Stimulated activated naive CD4-positive, alpha-beta T cell treated with Interleukin-2 at 50 U/mL for 16 hours (primary cell): ENCODE measurements around the gene SGCD.

Experiments
- DNase-seq: peaks from one replicate; lab custom pipeline; 2025; lab: John Stamatoyannopoulos, UW

The SGCD gene

GRCh38 chr5:156361436-156362109, 34.6 kb downstream of the SGCD start:
- DNase-seq = no peak

DNA sequence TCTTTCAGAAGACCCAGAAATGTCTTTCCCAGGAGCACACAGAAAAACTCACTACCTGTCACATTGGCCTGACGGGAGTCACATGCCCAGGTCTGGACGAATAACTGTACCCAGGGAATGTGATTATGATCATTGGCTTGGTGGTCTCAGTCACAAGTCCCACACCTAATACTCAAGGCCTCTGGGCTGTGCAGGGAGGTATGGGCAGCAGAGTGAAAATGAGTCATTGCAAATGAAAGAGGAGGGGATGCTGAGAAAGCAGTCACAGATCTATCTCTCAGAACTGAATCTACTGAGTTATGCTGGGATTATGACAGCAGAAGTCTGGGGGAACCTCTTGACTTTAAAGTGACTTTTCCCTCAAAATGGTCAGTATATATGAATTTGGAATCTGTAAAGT, 36.9 kb downstream of the SGCD start:
- no peak for DNase-seq

- DNase-seq = no peak
Measured at GRCh38 chr5:156366521-156366920, 39.6 kb downstream of the SGCD start.

DNA sequence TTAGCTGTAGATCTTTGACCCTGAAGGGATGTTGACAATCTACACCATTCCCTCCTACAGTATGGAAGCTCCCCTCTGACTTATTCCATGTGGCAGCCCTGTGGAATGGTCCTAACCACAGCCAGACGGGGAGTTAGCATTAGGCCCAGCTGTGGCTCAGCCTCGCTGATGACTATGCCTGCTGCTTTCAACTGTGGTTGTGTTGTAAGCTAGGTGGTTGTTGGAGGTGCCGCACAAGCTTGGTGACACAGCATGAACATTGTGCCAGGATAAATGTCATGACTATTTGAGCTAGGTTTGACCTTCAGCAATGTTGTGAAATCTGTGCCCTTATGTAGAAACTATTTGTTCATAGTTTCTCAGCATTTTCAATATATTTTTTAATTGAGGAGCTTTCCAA, 40.6 kb downstream of the SGCD start:
- DNase-seq = no peak

DNA sequence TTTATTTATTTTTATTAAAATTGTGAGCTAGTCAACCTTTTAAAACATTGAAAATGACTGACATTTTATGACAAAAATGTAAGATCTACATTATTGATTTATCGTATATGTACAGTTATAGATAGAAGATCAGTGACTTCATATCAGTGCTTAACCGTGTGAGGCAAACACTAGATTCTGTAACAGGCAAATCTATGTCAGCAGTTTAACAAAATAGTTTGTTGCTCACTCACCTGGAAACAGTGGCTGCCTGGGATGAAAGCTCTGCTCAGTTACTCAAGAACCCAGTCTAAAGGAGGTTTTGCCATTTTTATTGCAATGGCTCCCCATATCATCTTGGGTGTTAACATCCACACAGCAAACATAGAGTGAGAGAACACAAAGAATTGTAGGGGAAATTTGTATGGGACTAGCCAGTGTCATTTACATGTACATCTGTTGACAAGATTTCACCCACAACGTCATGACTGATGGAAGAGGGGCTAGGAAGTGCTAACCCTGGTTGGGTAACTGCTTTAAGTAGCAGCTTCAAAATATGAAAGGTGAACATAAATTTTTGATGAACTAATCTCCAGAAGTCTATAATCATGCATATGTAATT, 49.0 kb downstream of the SGCD start:
- DNase-seq = no peak

DNA sequence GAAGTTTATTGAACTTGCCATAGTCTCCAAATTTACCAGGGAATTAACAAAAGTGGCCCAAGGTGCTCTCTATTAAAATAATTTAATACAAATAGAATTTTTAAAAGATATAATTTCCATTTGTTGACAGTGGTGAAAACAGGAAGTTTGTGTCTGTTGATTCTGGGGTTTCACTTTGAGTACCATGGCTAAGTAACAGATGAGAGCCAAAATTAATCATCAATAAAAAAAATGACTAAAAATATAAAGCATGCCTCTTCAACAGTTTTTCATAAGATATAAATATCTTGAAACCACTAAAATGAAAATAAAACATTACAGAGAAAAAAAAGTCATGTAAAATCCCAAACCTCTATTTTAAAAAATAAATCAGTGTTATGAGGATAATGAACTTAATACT, 49.8 kb downstream of the SGCD start:
- no peak for DNase-seq

GRCh38 chr5:156378159-156378558, 51.2 kb downstream of the SGCD start:
- DNase-seq = no peak

DNA sequence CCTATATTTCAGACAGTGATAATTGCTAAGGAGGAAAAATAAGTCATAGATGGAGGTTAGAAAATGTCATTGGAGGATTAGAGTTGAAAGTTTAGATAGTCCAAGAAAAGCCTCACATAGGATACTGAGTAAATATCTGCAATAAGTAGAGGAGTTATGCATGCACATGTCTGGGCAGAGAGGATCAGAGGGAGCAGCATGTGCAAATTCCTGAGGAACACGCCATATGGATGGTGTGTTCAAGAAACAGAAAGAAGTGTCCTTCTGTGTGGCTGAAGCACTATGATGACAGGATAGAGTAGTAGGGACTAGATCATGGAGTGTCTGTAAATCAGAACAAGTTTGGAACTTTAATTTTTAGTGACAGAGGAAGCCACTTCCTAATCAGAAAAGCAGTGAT, 52.2 kb downstream of the SGCD start:
- no peak for DNase-seq

DNA sequence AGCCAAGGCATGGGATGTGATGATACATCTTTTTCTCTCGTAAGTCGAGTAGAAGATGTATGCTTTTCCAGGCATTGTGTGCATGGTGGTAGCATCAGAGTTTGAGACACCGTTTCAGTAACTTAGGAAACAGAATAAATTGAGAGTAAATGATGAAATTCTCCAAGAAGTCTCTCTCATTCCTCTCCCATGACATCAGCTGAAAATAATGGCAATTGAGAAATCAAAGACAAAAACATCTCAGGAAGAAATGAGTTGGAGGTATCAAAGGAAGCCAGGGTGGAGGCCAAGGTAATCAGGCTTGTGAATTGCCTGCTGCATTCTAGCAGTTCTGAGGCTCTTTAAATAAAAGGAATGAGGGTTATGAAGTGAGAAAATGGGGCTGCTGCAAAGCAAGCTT, 53.9 kb downstream of the SGCD start:
- DNase-seq = no peak

DNA sequence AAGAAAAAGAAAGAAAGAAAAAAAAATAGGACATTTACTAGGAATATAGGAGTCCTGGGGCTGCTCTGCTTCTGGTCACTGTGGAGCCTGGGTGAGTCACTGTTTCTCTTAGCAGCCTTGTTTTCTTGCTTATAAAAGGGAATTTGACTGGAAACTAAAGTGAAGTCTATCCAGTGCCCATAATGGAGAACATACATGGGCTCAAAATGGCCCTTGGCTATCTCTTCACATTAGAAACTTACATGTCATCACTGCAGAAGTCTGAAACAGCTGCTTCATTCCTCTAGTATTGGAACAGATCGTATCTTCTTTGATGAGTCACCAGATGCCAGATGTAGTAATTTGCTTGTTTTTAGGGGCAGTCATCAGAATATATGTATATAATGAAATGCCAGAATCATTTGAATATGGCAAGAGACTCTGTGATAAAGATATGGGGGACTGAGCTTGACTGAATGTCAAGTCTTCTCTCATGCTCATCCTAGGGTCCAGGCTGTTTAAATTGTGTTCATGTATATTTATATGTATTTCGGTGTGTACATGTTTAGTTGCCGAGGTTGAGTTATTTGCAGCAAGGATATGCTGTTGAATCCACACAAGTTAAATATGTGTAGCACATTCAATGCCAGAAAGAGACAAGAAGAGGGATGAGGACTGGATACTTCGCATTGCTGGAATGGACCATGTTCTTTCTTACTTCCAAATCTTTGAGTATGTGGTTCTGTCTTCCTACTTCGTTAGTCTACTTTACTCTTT, 56.7 kb downstream of the SGCD start:
- DNase-seq = no peak

DNA sequence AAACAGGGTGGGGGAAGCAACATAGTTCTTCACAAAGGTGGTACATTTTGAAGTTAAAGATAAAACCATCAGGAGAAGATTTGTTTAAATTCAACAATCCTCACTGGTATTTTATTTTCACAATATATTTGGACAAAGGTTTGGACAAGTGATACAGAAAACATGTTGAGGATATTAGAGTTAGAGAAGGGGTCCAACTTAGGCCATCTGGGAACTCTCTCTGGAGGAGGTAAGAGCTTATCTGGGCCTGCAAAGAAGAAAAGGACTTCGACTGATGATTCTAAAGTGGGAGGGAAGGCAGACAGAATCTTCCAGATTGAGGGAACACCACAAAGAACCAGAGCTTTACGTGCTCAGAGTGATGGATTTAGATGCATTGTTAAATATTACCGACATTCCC, 58.5 kb downstream of the SGCD start:
- DNase-seq = no peak

GRCh38 chr5:156386976-156387375, 60.0 kb downstream of the SGCD start:
- no peak for DNase-seq

DNA sequence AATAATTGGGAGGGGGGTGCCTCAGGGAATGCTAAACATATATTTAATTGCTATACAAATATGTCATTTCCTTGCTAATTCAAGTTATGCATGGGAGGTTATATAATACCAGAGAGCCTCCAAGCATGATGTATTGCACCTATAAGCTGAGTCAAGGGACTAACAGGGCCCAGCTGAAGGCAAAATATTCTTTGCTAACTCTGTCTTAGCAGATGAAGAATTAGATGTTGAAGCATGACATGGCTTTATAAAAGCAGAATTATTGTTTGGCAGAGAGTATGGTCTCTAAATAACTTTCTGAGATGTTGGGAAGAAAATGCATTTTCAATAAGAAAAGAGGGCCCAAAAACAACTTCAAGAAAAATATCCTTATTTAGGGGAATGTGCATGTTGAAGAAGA, 60.4 kb downstream of the SGCD start:
- DNase-seq = no peak

DNA sequence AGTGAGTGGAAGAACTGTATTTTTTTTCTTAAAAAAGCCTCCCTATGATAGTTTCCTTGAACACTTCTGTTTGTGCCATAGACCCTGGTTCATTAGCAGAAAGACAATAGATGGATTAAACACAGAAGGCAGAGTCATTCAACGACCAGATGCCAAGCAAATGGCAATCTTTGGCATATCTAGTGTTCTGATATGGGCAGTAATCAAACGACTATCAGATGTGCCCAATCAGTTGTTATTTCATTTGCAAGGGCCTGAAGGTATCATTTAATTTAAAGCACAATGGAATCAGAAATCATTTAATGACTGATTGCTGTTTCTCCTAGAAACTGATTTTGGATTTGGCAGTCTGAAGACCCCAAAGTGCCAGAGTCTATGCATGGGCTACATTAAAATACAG, 61.3 kb downstream of the SGCD start:
- DNase-seq = no peak

GRCh38 chr5:156391139-156391538, 64.2 kb downstream of the SGCD start:
- no peak for DNase-seq

- DNase-seq = no peak
Measured at GRCh38 chr5:156393980-156394379, 67.0 kb downstream of the SGCD start.

GRCh38 chr5:156394642-156395305, 67.8 kb downstream of the SGCD start:
- DNase-seq = no peak

- no peak for DNase-seq
Measured at GRCh38 chr5:156395306-156395675, 68.3 kb downstream of the SGCD start.

DNA sequence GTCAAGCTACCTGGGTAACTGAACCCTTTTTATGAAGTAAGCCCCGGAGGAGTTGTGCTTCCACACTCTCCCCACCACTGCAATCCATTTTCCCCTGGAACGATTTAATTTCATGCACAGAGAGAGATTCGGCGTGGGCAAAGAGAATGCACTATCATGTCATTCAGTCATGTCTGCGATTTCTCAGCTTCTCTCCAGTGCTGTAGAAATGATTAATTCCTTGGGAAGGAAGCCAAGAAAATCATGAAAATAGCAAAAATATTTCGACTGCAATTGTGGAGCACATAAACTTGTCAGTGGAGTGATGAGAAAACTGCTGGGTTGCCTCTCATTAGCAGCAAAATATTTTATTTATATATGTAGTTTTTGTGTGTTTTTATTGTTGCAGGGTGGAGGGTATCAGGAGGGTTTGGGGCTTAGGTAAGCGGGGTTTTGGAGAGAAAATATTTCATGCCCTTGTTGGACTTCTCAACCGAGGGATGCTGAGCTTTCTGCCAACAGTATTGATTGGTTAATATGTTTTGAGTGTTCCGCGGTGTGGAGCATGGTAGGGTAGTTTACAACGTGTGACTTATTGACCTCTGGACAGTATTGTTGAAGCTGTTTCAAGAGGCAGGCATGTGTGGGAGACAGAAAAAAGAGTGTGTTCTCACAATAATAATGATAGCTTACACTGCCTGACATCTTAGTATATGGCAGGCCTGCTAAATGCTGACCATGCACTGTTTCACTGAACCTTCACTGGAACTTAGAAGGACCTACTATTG, 69.3 kb downstream of the SGCD start:
- DNase-seq = no peak

GRCh38 chr5:156396830-156397081, 69.8 kb downstream of the SGCD start:
- no peak for DNase-seq

GRCh38 chr5:156399323-156399722, 72.4 kb downstream of the SGCD start:
- no peak for DNase-seq

DNA sequence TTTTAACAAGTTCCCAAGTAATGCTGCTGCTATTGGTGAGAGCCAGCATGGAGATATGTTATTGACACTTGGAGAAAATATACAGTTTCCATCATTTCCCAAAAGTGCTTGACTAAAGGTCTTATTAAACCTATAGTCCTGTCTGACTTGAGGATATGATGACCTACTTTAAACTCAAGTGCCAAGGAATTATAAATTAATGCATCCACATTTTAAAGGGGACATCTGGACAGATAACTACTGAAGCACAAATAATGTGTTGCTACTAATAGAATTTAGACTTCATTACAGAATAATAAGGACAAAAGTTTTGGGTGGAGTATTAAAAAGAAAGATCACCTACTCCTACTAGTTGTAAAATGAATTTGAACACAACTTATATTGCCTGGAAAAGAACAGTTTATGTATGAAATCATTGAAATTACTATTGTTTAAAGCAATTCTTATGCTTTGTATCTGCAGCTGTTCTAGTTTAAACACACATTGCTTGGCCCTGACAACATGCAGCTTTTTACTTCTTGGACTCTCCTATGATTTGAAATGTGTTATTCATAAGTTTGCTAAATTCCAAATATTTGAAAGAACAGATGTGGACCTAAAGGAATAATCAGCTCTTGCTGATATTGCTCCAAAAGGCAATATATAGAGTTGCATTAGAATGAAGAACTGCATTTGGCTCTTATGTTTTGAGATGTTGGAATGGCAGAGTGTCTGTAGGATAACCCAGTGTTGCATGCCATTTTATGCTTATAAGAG, 73.4 kb downstream of the SGCD start:
- no peak for DNase-seq
